Liver (tissue), 9 donors: ENCODE data around the gene ITPKA. TPM values are rescaled to one million over a fixed set of nuclear protein-coding genes. Genes with fewer than 3 reads are reported as not detected.

Experiments used
- DNase-seq: peaks from one replicate; pipeline ENCODE4 v3.0.0-alpha.2; 2017; ENCODE audit warnings: low spot score
- H3K27ac ChIP-seq, 2 donors: one replicate each; pipeline ENCODE4 v1.7.0; 2013; ENCODE audit warnings: inconsistent platforms in 2 of 2, low read length in 2 of 2, control low read depth in 1 of 2, low read depth in 1 of 2, mild to moderate bottlenecking in 1 of 2
- H3K27me3 ChIP-seq, 4 donors: one replicate each; pipeline versions ENCODE4 v1.6.1 to v1.7.0; 2013; ENCODE audit warnings: low read length in 3 of 4, inconsistent platforms in 1 of 4, mild to moderate bottlenecking in 1 of 4, moderate library complexity in 1 of 4; ENCODE audit not compliant: control insufficient read depth in 4 of 4, insufficient read depth in 4 of 4
- H3K36me3 ChIP-seq, 4 donors: one replicate each; pipeline versions ENCODE4 v1.6.1 to v1.7.0; 2013; ENCODE audit warnings: low read length in 3 of 4, mild to moderate bottlenecking in 3 of 4, low read depth in 1 of 4, moderate library complexity in 1 of 4; ENCODE audit not compliant: control insufficient read depth in 4 of 4, insufficient read depth in 3 of 4
- H3K4me1 ChIP-seq, 4 donors: one replicate each; pipeline versions ENCODE4 v1.6.1 to v1.7.0; 2013; ENCODE audit warnings: low read length in 3 of 4, mild to moderate bottlenecking in 3 of 4, moderate library complexity in 1 of 4; ENCODE audit not compliant: control insufficient read depth in 4 of 4, insufficient read depth in 4 of 4
- H3K4me3 ChIP-seq, 3 donors: one replicate each; pipeline versions ENCODE4 v1.6.1 to v1.7.0; 2013; ENCODE audit warnings: low read length in 3 of 3, control low read depth in 1 of 3, low read depth in 1 of 3, mild to moderate bottlenecking in 1 of 3
- H3K9ac ChIP-seq, 2 donors: one replicate each; pipeline ENCODE4 v1.7.0; 2013; ENCODE audit warnings: low read length in 2 of 2, mild to moderate bottlenecking in 2 of 2, moderate library complexity in 2 of 2, control low read depth in 1 of 2, low read depth in 1 of 2
- H3K9me3 ChIP-seq, 4 donors: one replicate each; pipeline versions ENCODE4 v1.6.1 to v1.7.0; 2013; ENCODE audit warnings: low read length in 3 of 4; ENCODE audit not compliant: control insufficient read depth in 4 of 4
- EGR1 ChIP-seq, 2 donors: IDR thresholded peaks; 2 replicates each; pipeline ENCODE4 v1.6.1; 2016 to 2018; ENCODE audit warnings: antibody characterized with exemption in 2 of 2, low read depth in 2 of 2
- FOXA2 ChIP-seq: IDR thresholded peaks from 2 replicates; pipeline ENCODE4 v1.6.1; 2016; ENCODE audit warnings: antibody characterized with exemption
- GABPA ChIP-seq, 2 donors: IDR thresholded peaks in 1 of 2; conservative IDR thresholded peaks in 1 of 2; 2 replicates each; pipeline ENCODE4 v1.6.1; 2016; ENCODE audit warnings: antibody characterized with exemption in 2 of 2, mild to moderate bottlenecking in 1 of 2, moderate library complexity in 1 of 2
- HNF4A ChIP-seq, 2 donors: conservative IDR thresholded peaks; 2 replicates each; pipeline ENCODE4 v1.6.1; 2016; ENCODE audit warnings: antibody characterized with exemption in 2 of 2, mild to moderate bottlenecking in 2 of 2
- HNF4G ChIP-seq: IDR thresholded peaks from 2 replicates; pipeline ENCODE4 v1.6.1; 2016; ENCODE audit warnings: antibody characterized with exemption
- JUND ChIP-seq, 2 donors: IDR thresholded peaks; 2 replicates each; pipeline ENCODE4 v1.6.1; 2016; ENCODE audit warnings: antibody characterized with exemption in 2 of 2
- NR2F2 ChIP-seq: IDR thresholded peaks from 2 replicates; pipeline ENCODE4 v1.6.1; 2016; ENCODE audit warnings: antibody characterized with exemption
- RAD21 ChIP-seq, 2 donors: IDR thresholded peaks; 2 replicates each; pipeline ENCODE4 v1.6.1; 2016; ENCODE audit warnings: antibody characterized with exemption in 2 of 2, mild to moderate bottlenecking in 2 of 2
- RXRA ChIP-seq, 2 donors: IDR thresholded peaks; 2 replicates each; pipeline ENCODE4 v1.6.1; 2017 to 2018; ENCODE audit warnings: antibody characterized with exemption in 2 of 2, mild to moderate bottlenecking in 1 of 2
- SP1 ChIP-seq: IDR thresholded peaks from 2 replicates; pipeline ENCODE4 v1.6.1; 2018; ENCODE audit warnings: antibody characterized with exemption, mild to moderate bottlenecking
- TAF1 ChIP-seq: conservative IDR thresholded peaks from 2 replicates; pipeline ENCODE4 v1.6.1; 2016; ENCODE audit warnings: antibody characterized with exemption, mild to moderate bottlenecking
- WGBS: extraction: QIAGEN DNeasy Blood & Tissue Kit; methylation state at CpG from one replicate; pipeline ENCODE4 v1.1.7; 2013; 5-methylcytosine and 5-hydroxymethylcytosine counted together
- polyA plus RNA-seq, 2 donors: library from polyadenylated mRNA; stranded (reverse) in 1 of 2; unstranded in 1 of 2; fragments of 200-250 nt in 1 of 2; fragments of >200 nt in 1 of 2; fragmentation: Nextera tagmentation in 1 of 2; extraction: Ambion mirVana in 1 of 2; gene quantifications; one replicate each; pipeline versions ENCODE4 v1.2.1 to v1.2.3, GENCODE V29; 2013 to 2015
- total RNA-seq, 2 donors: library from RNA; depleted of rRNA; stranded (reverse); fragments of >200 nt; gene quantifications; one replicate each; pipeline ENCODE4 v1.2.3, GENCODE V29; 2014
- TF ChIP-seq, protein P1 (sequence below): IDR thresholded peaks from 2 replicates; pipeline ENCODE4 v1.6.1; 2016; ENCODE audit warnings: antibody characterized with exemption, mild to moderate bottlenecking
- TF ChIP-seq, protein P2 (sequence below): IDR thresholded peaks from 2 replicates; pipeline ENCODE4 v1.6.1; 2016; ENCODE audit warnings: antibody characterized with exemption
- TF ChIP-seq, protein P3 (sequence below): fragments of 150-350 bp; IDR thresholded peaks from 2 replicates; pipeline ENCODE4 v1.5.1; 2017; ENCODE audit warnings: improper control_type of control experiment, low read depth, low read length; ENCODE audit not compliant: missing input control
- TF ChIP-seq, protein P4 (sequence below): IDR thresholded peaks from 2 replicates; pipeline ENCODE4 v1.6.1; 2016; ENCODE audit warnings: antibody characterized with exemption
- TF ChIP-seq, protein P5 (sequence below): IDR thresholded peaks from 2 replicates; pipeline ENCODE4 v1.6.1; 2016; ENCODE audit warnings: antibody characterized with exemption
- donor health status: healthy.
- donor health status: healthy.
- donor health status: healthy.
- donor health status: healthy.
- donor health status: healthy.

The ITPKA gene
- total and polyA plus RNA-seq, 4 donors: 0.36 to 2.4 (median 1.2) TPM

DNA sequence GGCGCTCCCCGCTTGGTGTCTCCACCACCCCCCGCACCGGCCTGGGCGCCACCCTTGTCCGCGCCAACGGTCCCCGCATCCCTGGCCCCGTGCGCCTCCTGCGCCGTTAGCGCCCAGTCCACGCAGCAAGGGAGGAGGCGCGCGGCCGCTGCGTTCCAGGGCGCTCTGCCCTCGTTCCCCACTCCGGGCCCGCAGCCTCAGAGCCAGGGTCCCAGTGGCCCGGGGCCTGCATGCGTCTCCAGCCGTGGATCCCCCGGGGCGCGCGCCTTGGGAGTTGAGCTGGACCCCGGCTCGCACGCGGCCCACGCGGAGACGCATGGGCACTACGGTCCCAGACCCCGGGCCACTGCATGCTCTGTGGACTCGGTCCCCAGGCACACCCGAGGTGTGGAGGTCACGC is 7.4 kb upstream of the ITPKA start:
- WGBS: 87% methylated on average over 43 of the region's 43 CpGs
- H3K36me3 ChIP-seq: peaks cover 0 to 9% (median 4%) of the 10 kb centered on the region in 4 donors
- H3K9ac ChIP-seq: no peak overlapping the region
- no peak overlapping the region for H3K27ac ChIP-seq
- TF ChIP-seq, protein P1, sequence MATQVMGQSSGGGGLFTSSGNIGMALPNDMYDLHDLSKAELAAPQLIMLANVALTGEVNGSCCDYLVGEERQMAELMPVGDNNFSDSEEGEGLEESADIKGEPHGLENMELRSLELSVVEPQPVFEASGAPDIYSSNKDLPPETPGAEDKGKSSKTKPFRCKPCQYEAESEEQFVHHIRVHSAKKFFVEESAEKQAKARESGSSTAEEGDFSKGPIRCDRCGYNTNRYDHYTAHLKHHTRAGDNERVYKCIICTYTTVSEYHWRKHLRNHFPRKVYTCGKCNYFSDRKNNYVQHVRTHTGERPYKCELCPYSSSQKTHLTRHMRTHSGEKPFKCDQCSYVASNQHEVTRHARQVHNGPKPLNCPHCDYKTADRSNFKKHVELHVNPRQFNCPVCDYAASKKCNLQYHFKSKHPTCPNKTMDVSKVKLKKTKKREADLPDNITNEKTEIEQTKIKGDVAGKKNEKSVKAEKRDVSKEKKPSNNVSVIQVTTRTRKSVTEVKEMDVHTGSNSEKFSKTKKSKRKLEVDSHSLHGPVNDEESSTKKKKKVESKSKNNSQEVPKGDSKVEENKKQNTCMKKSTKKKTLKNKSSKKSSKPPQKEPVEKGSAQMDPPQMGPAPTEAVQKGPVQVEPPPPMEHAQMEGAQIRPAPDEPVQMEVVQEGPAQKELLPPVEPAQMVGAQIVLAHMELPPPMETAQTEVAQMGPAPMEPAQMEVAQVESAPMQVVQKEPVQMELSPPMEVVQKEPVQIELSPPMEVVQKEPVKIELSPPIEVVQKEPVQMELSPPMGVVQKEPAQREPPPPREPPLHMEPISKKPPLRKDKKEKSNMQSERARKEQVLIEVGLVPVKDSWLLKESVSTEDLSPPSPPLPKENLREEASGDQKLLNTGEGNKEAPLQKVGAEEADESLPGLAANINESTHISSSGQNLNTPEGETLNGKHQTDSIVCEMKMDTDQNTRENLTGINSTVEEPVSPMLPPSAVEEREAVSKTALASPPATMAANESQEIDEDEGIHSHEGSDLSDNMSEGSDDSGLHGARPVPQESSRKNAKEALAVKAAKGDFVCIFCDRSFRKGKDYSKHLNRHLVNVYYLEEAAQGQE: no peak
- TF ChIP-seq TAF1: no peak
- no peak for TF ChIP-seq HNF4A (conservative IDR thresholded peaks at IDR 0.05)
- TF ChIP-seq, protein P2, sequence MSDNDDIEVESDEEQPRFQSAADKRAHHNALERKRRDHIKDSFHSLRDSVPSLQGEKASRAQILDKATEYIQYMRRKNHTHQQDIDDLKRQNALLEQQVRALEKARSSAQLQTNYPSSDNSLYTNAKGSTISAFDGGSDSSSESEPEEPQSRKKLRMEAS: no peak
- no peak for TF ChIP-seq HNF4G
- TF ChIP-seq EGR1 (IDR thresholded peaks at IDR 0.05; ENCODE audit: low read depth in 2 of 2): no peak
- TF ChIP-seq RAD21 (IDR thresholded peaks at IDR 0.05): no peak
- TF ChIP-seq, protein P3, sequence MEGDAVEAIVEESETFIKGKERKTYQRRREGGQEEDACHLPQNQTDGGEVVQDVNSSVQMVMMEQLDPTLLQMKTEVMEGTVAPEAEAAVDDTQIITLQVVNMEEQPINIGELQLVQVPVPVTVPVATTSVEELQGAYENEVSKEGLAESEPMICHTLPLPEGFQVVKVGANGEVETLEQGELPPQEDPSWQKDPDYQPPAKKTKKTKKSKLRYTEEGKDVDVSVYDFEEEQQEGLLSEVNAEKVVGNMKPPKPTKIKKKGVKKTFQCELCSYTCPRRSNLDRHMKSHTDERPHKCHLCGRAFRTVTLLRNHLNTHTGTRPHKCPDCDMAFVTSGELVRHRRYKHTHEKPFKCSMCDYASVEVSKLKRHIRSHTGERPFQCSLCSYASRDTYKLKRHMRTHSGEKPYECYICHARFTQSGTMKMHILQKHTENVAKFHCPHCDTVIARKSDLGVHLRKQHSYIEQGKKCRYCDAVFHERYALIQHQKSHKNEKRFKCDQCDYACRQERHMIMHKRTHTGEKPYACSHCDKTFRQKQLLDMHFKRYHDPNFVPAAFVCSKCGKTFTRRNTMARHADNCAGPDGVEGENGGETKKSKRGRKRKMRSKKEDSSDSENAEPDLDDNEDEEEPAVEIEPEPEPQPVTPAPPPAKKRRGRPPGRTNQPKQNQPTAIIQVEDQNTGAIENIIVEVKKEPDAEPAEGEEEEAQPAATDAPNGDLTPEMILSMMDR: no peak
- TF ChIP-seq, protein P4, sequence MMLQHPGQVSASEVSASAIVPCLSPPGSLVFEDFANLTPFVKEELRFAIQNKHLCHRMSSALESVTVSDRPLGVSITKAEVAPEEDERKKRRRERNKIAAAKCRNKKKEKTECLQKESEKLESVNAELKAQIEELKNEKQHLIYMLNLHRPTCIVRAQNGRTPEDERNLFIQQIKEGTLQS: no peak
- TF ChIP-seq RXRA (IDR thresholded peaks at IDR 0.05): no peak
- TF ChIP-seq SP1: no peak
- no peak for TF ChIP-seq FOXA2
- TF ChIP-seq GABPA (IDR thresholded peaks at IDR 0.05 in 1 of 2, conservative IDR thresholded peaks at IDR 0.05 in 1 of 2): no peak
- TF ChIP-seq JUND (IDR thresholded peaks at IDR 0.05): no peak
- TF ChIP-seq, protein P5, sequence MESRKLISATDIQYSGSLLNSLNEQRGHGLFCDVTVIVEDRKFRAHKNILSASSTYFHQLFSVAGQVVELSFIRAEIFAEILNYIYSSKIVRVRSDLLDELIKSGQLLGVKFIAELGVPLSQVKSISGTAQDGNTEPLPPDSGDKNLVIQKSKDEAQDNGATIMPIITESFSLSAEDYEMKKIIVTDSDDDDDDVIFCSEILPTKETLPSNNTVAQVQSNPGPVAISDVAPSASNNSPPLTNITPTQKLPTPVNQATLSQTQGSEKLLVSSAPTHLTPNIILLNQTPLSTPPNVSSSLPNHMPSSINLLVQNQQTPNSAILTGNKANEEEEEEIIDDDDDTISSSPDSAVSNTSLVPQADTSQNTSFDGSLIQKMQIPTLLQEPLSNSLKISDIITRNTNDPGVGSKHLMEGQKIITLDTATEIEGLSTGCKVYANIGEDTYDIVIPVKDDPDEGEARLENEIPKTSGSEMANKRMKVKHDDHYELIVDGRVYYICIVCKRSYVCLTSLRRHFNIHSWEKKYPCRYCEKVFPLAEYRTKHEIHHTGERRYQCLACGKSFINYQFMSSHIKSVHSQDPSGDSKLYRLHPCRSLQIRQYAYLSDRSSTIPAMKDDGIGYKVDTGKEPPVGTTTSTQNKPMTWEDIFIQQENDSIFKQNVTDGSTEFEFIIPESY: no peak
- no peak for TF ChIP-seq NR2F2
- H3K4me3 ChIP-seq: no peak overlapping the region
- DNase-seq: no peak
- H3K4me1 ChIP-seq: no peaks in the 10 kb centered on the region
- H3K9me3 ChIP-seq: no peaks in the 10 kb centered on the region
- no peaks in the 10 kb centered on the region for H3K27me3 ChIP-seq

DNA sequence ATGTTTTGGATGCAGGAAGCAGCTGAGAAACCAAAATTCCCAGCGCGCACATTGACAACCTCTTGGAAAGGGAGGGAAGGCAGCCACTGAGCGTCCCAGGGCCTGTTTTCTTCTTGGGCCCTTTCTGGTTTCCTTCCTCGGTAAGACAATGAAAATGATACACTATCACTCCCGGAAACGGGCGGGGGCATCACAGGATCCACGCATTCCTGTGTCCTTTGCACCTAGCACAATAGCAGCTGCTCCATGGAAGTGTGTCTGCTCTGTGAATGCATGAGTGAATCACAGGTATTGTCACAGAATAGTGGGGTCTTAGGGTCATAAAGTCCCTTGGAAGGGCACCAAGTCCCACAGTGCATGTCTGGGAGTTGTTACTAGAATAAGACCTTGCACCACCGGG is 6.3 kb upstream of the ITPKA start:
- Histone ChIP-seq H3K9me3 (no peaks in the 10 kb centered on the region), H3K4me3 (no peak overlapping the region), H3K27me3 (no peaks in the 10 kb centered on the region), H3K9ac (no peak overlapping the region), H3K4me1 (no peaks in the 10 kb centered on the region), H3K36me3 (peaks cover 0 to 6% (median 1%) of the 10 kb centered on the region in 4 donors), H3K27ac (no peak overlapping the region)
- no peak for DNase-seq
- TF ChIP-seq, protein P1: no peak
- TF ChIP-seq NR2F2: peak; percentile 28
- WGBS: 79% methylated on average over 9 of the region's 9 CpGs
